Nephron (organoid): ENCODE data around the gene LRRC4C.

Experiments used
- H3K27ac Mint-ChIP-seq, 3 experiments: 2 replicates each; pipeline ENCODE4 v1.8.0; 2020; ENCODE audit warnings: mixed read lengths in 3 of 3, mild to moderate bottlenecking in 2 of 3, moderate library complexity in 1 of 3
- H3K27me3 Mint-ChIP-seq: 2 replicates; pipeline ENCODE4 v1.8.0; 2021; ENCODE audit warnings: low read depth, mild to moderate bottlenecking, moderate library complexity, mixed read lengths
- H3K36me3 Mint-ChIP-seq: 2 replicates; pipeline ENCODE4 v1.8.0; 2020; ENCODE audit warnings: low read depth, mixed read lengths
- H3K4me1 Mint-ChIP-seq: 2 replicates; pipeline ENCODE4 v1.8.0; 2020; ENCODE audit warnings: mixed read lengths
- H3K4me3 Mint-ChIP-seq, 3 experiments: 2 replicates each; pipeline ENCODE4 v1.8.0; 2020; ENCODE audit warnings: mild to moderate bottlenecking in 3 of 3, mixed read lengths in 3 of 3, moderate library complexity in 2 of 3
- H3K9me3 Mint-ChIP-seq: 2 replicates; pipeline ENCODE4 v1.8.0; 2020; ENCODE audit warnings: mixed read lengths
- CTCF ChIP-seq, 3 experiments: fragments of 200-600 bp; sonication (generic); IDR thresholded peaks; one replicate each; pipeline ENCODE4 v1.5.0; 2021; ENCODE audit warnings: antibody characterized with exemption in 3 of 3; ENCODE audit not compliant: unreplicated experiment in 3 of 3

Gene LRRC4C

GRCh38 chr11:40842750-40843339, 616.6 kb downstream of the LRRC4C start:
- Mint-ChIP-seq H3K27me3 (no peaks in the 10 kb centered on the region), H3K4me1 (peaks cover 5% of the 10 kb centered on the region), H3K36me3 (no peaks in the 10 kb centered on the region), H3K4me3 (no peak overlapping the region), H3K27ac (no peak overlapping the region), H3K9me3 (peaks cover 5% of the 10 kb centered on the region)
- no peak for TF ChIP-seq CTCF (IDR thresholded peaks at IDR 0.05; ENCODE audit: unreplicated experiment in 3 of 3)

GRCh38 chr11:40841231-40841630, 618.2 kb downstream of the LRRC4C start:
- Mint-ChIP-seq H3K4me3 (no peak overlapping the region), H3K9me3 (peaks cover 5% of the 10 kb centered on the region), H3K4me1 (peaks cover 5% of the 10 kb centered on the region), H3K36me3 (no peaks in the 10 kb centered on the region), H3K27me3 (no peaks in the 10 kb centered on the region), H3K27ac (no peak overlapping the region)
- no peak for TF ChIP-seq CTCF (IDR thresholded peaks at IDR 0.05; ENCODE audit: unreplicated experiment in 3 of 3)

GRCh38 chr11:40838181-40838683, 621.2 kb downstream of the LRRC4C start:
- Mint-ChIP-seq H3K27ac (peak overlapping the region in 2 of 3 experiments; percentile 71 to 87), H3K36me3 (no peaks in the 10 kb centered on the region), H3K4me1 (peaks cover 5% of the 10 kb centered on the region), H3K27me3 (no peaks in the 10 kb centered on the region), H3K4me3 (no peak overlapping the region), H3K9me3 (peaks cover 3% of the 10 kb centered on the region)
- no peak for TF ChIP-seq CTCF (IDR thresholded peaks at IDR 0.05; ENCODE audit: unreplicated experiment in 3 of 3)

- Mint-ChIP-seq H3K27ac (no peak overlapping the region), H3K4me3 (no peak overlapping the region), H3K9me3 (no peaks in the 10 kb centered on the region), H3K27me3 (no peaks in the 10 kb centered on the region), H3K36me3 (no peaks in the 10 kb centered on the region), H3K4me1 (peaks cover 9% of the 10 kb centered on the region)
- TF ChIP-seq CTCF (IDR thresholded peaks at IDR 0.05; ENCODE audit: unreplicated experiment in 3 of 3), result no peak
Observed at GRCh38 chr11:40827116-40827515, 632.3 kb downstream of the LRRC4C start.

- TF ChIP-seq CTCF (IDR thresholded peaks at IDR 0.05; ENCODE audit: unreplicated experiment in 3 of 3), result no peak
- Mint-ChIP-seq H3K36me3 (no peaks in the 10 kb centered on the region), H3K27ac (peak overlapping the region in 2 of 3 experiments; percentile 7 to 28), H3K9me3 (no peaks in the 10 kb centered on the region), H3K4me3 (no peak overlapping the region), H3K27me3 (no peaks in the 10 kb centered on the region), H3K4me1 (peaks cover 9% of the 10 kb centered on the region)
Observed at GRCh38 chr11:40826601-40827000, 632.9 kb downstream of the LRRC4C start.

GRCh38 chr11:40825201-40825834, 634.1 kb downstream of the LRRC4C start:
- no peaks in the 10 kb centered on the region for H3K36me3 Mint-ChIP-seq
- no peak overlapping the region for H3K27ac Mint-ChIP-seq
- H3K4me1 Mint-ChIP-seq, result peaks cover 9% of the 10 kb centered on the region
- no peak overlapping the region for H3K4me3 Mint-ChIP-seq
- H3K9me3 Mint-ChIP-seq, result no peaks in the 10 kb centered on the region
- TF ChIP-seq CTCF (IDR thresholded peaks at IDR 0.05; ENCODE audit: unreplicated experiment in 3 of 3), result no peak
- H3K27me3 Mint-ChIP-seq, result no peaks in the 10 kb centered on the region
